Adipocyte (in vitro differentiated cells): ENCODE measurements around the gene DIPK1B.

Experiments used
- DNase-seq: peaks from one replicate; pipeline ENCODE4 v3.0.0-alpha.2; 2015; ENCODE audit warnings: low read depth
- H3K27me3 ChIP-seq: replicated peaks from 2 replicates; pipeline ENCODE4 v1.7.0; 2013; ENCODE audit warnings: mild to moderate bottlenecking, low read length, moderate library complexity; ENCODE audit not compliant: control insufficient read depth, insufficient read depth
- H3K36me3 ChIP-seq: 2 replicates; pipeline ENCODE4 v1.7.0; 2013; ENCODE audit warnings: low read length, mild to moderate bottlenecking, moderate library complexity; ENCODE audit not compliant: control insufficient read depth, insufficient read depth, severe bottlenecking
- H3K4me1 ChIP-seq: 2 replicates; pipeline ENCODE4 v1.7.0; 2013; ENCODE audit warnings: mild to moderate bottlenecking, low read length, moderate library complexity; ENCODE audit not compliant: control insufficient read depth, insufficient read depth
- H3K4me3 ChIP-seq: 2 replicates; pipeline ENCODE4 v1.7.0; 2013; ENCODE audit warnings: mild to moderate bottlenecking, low read length, moderate library complexity
- H3K9ac ChIP-seq: 2 replicates; pipeline ENCODE4 v1.7.0; 2013; ENCODE audit warnings: mild to moderate bottlenecking, low read length, moderate library complexity
- H3K9me3 ChIP-seq: 2 replicates; pipeline ENCODE4 v1.7.0; 2013; ENCODE audit warnings: mild to moderate bottlenecking, low read length, moderate library complexity; ENCODE audit not compliant: control insufficient read depth

Gene DIPK1B

DNA sequence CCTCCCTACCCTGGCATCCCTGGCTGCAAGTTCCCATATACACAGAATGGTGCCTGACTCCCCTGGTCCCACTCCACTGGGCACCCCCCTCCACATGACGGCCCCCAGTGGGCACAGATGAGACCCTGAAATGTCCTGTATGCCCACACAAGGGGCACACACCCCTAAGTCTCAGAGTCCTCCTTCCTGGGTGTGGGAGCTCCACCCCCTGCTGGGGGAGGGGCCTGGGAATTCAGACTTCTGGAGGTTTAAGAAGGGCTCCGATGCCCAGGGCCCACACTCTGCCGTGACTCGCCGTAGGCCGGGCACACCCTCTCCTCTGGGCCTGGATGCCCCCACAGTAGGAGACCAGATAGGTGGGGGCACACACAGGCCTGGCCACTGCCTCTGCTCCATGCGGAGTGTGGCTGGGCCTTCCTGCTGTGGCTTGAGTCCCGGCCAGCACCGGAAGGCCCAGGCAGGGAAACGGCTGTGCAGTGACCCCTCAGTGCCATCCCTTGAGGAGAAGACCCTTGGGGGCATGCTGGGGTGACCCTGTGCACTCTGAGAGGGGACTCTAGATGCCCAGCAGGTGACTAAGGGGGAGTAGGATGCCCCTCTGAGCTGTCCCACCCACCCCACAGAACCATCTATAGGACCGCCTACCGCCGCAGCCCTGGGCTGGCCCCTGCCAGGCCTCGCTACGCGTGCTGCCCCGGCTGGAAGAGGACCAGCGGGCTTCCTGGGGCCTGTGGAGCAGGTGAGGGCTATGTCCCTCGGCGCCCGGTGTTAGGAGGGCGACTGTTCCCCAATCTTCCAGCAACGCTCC lies 43.2 kb upstream of the DIPK1B start:
- Histone ChIP-seq H3K36me3 (peaks cover 14% of the 10 kb centered on the region), H3K4me3 (no peak overlapping the region), H3K9ac (no peak overlapping the region), H3K9me3 (no peaks in the 10 kb centered on the region), H3K4me1 (no peaks in the 10 kb centered on the region), H3K27me3 (peaks cover 2% of the 10 kb centered on the region)
- DNase-seq: no peak

DNA sequence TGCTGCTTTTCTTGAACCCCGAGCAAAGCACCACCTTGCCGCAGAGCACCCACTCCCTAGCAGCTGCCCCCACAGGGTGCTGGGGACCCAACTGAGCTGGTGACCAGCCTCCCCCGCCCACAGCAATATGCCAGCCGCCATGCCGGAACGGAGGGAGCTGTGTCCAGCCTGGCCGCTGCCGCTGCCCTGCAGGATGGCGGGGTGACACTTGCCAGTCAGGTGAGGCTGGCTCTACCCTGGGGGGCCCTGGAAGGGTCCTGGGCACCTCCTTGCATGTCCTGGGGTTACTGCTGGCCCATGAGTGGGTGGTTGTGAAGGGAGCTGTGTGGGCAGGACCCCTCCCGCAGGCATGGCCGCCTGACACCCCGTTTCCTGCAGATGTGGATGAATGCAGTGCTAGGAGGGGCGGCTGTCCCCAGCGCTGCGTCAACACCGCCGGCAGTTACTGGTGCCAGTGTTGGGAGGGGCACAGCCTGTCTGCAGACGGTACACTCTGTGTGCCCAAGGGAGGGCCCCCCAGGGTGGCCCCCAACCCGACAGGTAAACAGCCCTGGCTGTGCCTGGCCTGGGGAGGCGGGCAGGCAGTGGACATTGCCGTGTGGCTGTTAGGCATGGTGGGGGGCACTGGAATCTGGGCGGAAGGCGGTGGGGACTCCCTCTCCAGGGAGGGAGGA lies 42.4 kb upstream of the DIPK1B start:
- Histone ChIP-seq H3K4me1 (no peaks in the 10 kb centered on the region), H3K36me3 (peaks cover 21% of the 10 kb centered on the region), H3K9ac (no peak overlapping the region), H3K9me3 (no peaks in the 10 kb centered on the region), H3K27me3 (no peaks in the 10 kb centered on the region), H3K4me3 (no peak overlapping the region)
- DNase-seq: no peak

DNA sequence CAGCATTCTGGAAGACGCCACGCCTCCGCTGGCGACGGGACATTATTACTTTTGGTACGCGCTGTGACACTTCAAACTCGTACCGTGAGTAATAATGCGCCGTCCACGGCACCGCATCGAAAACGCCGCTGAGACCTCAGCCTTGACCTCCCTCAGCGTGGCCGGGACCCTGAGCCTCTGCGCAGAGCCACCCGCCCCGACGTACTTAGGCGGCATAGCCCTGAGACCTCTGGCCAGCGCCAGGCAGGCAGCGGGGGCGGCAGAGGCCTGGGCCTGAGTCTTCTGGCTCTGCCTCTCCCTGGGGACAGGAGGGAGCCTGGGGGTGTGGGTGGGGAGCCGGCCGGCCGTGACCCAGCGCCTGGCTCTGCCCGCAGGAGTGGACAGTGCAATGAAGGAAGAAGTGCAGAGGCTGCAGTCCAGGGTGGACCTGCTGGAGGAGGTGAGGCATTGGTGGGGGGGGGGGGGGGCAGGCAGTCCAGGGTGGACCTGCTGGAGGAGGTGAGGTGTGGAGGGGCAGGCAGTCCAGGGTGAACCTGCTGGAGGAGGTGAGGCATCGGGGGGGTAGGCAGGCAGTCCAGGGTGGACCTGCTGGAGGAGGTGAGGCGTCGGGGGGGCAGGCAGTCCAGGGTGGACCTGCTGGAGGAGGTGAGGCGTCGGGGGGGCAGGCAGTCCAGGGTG lies 41.7 kb upstream of the DIPK1B start:
- Histone ChIP-seq H3K9ac (no peak overlapping the region), H3K4me3 (no peak overlapping the region), H3K4me1 (no peaks in the 10 kb centered on the region), H3K9me3 (no peaks in the 10 kb centered on the region), H3K27me3 (no peaks in the 10 kb centered on the region), H3K36me3 (peaks cover 23% of the 10 kb centered on the region)
- no peak for DNase-seq

DNA sequence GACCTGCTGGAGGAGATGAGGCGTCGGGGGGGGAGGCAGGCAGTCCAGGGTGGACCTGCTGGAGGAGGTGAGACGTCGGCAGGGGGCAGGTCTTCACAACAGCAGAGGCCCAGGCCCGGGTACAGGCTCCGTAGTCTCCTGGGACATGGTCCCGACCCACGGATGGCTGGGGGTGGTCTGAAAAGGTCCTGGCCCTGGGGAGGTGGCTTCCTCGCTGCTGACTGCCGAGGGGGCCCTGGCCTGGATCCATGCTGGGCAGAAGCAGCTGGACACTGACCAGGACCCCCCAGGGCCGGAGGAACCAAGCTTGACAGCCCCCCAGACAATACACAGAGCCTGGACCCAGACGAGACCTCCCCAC lies 41.1 kb upstream of the DIPK1B start:
- no peak for DNase-seq
- Histone ChIP-seq H3K4me3 (no peak overlapping the region), H3K9me3 (no peaks in the 10 kb centered on the region), H3K9ac (no peak overlapping the region), H3K4me1 (no peaks in the 10 kb centered on the region), H3K36me3 (peaks cover 28% of the 10 kb centered on the region), H3K27me3 (no peaks in the 10 kb centered on the region)

DNA sequence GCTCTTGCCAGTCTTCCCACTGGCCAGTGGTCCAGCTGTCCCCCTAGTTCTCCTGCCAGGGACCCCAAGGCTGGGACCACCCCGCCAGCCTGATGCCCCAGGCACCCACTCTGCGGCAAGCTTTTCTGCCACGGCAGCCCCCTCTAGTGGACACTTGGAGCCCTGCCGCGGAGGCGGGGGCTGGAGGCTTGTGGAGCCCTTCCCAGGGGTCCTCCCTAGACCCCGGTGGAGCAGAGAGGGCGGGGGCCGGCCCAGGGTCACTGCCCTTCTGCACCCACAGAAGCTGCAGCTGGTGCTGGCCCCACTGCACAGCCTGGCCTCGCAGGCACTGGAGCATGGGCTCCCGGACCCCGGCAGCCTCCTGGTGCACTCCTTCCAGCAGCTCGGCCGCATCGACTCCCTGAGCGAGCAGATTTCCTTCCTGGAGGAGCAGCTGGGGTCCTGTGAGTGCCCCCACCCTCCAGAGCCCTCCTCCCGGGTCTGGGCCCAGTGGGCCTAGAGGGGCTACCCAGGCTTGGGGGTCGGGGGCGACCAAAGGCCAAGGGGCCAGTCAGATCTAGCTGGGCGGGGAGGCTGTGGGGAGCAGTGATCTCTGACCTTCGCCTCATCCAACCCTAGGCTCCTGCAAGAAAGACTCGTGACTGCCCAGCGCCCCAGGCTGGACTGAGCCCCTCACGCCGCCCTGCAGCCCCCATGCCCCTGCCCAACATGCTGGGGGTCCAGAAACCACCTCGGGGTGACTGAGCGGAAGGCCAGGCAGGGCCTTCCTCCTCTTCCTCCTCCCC lies 40.5 kb upstream of the DIPK1B start:
- Histone ChIP-seq H3K36me3 (peaks cover 33% of the 10 kb centered on the region), H3K9ac (no peak overlapping the region), H3K4me3 (no peak overlapping the region), H3K27me3 (no peaks in the 10 kb centered on the region), H3K9me3 (no peaks in the 10 kb centered on the region), H3K4me1 (no peaks in the 10 kb centered on the region)
- DNase-seq: peak; percentile 66

DNA sequence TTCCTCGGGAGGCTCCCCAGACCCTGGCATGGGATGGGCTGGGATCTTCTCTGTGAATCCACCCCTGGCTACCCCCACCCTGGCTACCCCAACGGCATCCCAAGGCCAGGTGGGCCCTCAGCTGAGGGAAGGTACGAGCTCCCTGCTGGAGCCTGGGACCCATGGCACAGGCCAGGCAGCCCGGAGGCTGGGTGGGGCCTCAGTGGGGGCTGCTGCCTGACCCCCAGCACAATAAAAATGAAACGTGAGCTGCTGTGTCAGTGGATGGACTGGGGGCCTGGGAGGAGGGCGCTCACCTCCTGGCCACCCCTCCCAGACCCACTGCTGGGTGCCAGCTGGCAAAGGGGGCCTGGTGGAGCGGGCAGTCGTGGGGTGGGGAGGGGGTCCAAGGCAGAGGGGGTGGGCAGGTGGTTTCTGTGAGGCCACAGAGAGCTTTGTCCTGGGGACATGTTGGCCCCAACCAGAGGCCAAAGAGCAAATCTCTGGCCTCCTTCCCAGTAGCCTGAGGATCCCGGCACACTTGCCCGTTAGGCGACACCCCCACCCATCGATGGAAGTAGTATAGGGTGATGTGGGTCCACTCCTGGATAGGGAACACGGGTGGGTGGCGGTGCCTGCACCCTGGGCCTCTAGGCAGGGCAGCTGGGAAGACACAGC lies 39.8 kb upstream of the DIPK1B start:
- DNase-seq: no peak
- Histone ChIP-seq H3K4me3 (no peak overlapping the region), H3K4me1 (no peaks in the 10 kb centered on the region), H3K9ac (no peak overlapping the region), H3K36me3 (peaks cover 33% of the 10 kb centered on the region), H3K27me3 (no peaks in the 10 kb centered on the region), H3K9me3 (no peaks in the 10 kb centered on the region)

DNA sequence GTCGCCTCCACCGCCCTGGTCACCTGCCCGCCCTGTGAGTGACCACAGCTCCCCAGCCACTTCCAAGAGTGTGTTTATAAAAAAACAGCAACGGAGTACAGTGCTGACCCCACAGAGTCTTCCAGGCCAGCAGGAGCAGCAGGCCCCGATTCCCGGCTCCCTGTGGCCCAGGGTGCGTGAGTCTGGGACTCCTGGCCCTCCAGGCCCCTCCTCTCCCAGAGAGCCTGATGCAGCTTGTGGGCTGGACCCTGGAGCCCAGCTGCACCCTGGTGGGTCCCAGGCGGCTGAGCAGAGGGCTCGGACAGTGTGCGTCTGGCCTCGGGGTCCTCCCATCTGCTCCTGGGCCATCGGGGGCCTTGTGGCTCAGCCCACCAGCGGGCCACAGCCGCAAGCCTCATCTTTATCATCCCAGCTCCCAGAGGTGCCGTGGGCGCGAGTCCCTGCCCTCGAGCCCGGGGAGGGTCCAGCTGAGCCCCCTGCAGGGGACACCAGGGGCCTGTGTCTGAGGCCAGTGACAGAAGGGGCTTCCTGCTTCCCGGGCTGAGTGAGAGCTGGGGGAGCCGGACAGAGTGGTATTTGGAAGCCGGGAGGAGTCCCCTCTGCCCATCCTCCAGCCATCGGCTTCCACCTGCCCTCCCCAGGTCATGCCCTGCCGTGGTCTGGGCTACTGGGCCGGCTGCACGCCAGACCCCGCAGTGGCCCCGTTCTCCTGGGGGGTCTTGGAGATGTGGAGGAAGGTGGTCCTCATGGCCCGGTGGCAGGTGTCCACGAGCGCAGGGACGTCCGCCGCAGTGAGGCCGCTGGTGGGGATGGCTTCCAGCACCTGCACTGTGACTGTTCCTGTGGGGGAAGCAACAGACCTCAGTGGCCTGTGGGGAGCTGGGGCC lies 39.0 kb upstream of the DIPK1B start:
- DNase-seq: no peak
- H3K4me1 ChIP-seq: no peaks in the 10 kb centered on the region
- H3K4me3 ChIP-seq: no peak overlapping the region

DNA sequence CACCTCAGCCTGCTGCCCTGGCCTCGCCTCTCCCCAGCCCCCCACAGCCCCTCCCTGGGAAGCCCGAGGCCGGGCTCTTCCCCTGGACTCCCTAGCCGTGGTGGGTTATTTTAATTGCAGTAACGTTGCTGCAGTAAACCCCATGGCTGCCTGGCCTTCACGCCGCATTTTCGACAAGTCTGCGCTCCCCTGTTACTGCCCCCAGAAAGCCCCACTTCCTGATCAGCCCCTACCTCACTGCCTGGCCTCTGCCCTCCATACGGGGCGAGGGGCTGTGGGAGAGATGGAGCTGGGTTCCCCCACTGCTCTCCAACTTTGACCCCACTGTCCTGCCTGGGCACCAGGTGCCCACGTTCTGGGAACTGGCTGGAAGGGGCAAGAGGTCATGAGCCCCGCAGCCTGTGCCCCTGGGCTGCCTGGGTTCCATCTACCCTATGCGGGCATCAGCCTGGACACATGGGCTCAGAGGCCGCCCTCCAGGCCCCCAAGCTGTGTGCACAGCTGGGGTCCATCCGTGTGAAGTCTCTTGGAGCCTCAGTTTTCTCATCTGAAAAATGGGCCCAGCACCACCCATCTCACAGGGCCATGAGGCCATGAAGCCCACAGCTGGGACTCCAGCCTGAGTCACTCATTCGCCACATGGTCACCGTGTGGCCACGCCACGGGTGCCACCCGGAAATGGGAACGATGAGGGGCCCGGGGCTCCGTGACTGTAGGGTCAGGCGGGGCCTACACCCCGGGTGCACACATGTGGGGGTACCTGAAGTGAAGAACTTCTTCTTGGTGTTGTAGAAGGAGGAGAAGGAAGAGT lies 38.2 kb upstream of the DIPK1B start:
- Histone ChIP-seq H3K9me3 (no peaks in the 10 kb centered on the region), H3K4me3 (no peak overlapping the region), H3K36me3 (peaks cover 40% of the 10 kb centered on the region), H3K27me3 (no peaks in the 10 kb centered on the region), H3K9ac (no peak overlapping the region), H3K4me1 (peaks cover 4% of the 10 kb centered on the region)
- no peak for DNase-seq

More for the DNA sequence above, 39.0 kb upstream of the DIPK1B start:
- H3K9me3 ChIP-seq: no peaks in the 10 kb centered on the region
- peaks cover 38% of the 10 kb centered on the region for H3K36me3 ChIP-seq
- H3K27me3 ChIP-seq: no peaks in the 10 kb centered on the region
- H3K9ac ChIP-seq: no peak overlapping the region

DNA sequence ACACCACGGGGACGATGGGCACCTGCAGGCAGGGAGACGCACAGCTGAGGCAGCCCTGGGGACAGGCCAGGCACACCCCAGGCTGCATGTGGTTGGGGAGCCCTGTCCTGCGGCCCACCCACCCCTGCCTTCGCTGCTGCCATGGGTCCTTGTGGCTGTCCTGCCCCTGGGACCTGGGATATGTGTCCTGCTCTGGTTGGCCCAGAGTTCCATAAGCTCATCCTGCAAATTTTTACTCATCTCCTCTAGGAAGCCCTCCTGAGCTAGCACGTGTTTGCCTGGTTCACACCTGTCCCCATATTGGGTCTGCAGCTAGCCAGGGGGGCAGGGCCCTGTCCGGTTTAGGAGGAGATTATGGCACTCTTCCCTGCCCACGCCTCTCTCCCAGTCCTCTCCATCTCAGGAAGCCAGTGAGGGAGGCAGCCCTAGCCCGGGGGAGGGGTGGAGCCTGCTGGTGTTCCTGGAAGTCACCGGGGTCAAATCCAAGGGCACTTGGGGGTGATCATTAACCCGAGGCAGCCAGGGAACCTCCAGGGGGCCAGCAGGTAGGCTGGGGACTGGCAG lies 37.5 kb upstream of the DIPK1B start:
- DNase-seq: no peak
- peaks cover 9% of the 10 kb centered on the region for H3K4me1 ChIP-seq
- H3K36me3 ChIP-seq: peaks cover 44% of the 10 kb centered on the region
- H3K9me3 ChIP-seq: no peaks in the 10 kb centered on the region
- H3K9ac ChIP-seq: no peak overlapping the region
- no peak overlapping the region for H3K4me3 ChIP-seq
- H3K27me3 ChIP-seq: no peaks in the 10 kb centered on the region
